Nephron (organoid): ENCODE data around the gene DHX35.

Source experiments
- H3K27ac Mint-ChIP-seq, 3 experiments: 2 replicates each; pipeline ENCODE4 v1.8.0; 2020; ENCODE audit warnings: mixed read lengths in 3 of 3, mild to moderate bottlenecking in 2 of 3, moderate library complexity in 1 of 3
- H3K27me3 Mint-ChIP-seq: 2 replicates; pipeline ENCODE4 v1.8.0; 2021; ENCODE audit warnings: low read depth, mild to moderate bottlenecking, moderate library complexity, mixed read lengths
- H3K36me3 Mint-ChIP-seq: 2 replicates; pipeline ENCODE4 v1.8.0; 2020; ENCODE audit warnings: low read depth, mixed read lengths
- H3K4me1 Mint-ChIP-seq: 2 replicates; pipeline ENCODE4 v1.8.0; 2020; ENCODE audit warnings: mixed read lengths
- H3K4me3 Mint-ChIP-seq, 3 experiments: 2 replicates each; pipeline ENCODE4 v1.8.0; 2020; ENCODE audit warnings: mild to moderate bottlenecking in 3 of 3, mixed read lengths in 3 of 3, moderate library complexity in 2 of 3
- H3K9me3 Mint-ChIP-seq: 2 replicates; pipeline ENCODE4 v1.8.0; 2020; ENCODE audit warnings: mixed read lengths
- TF ChIP-seq, protein P1 (sequence below), 3 experiments: fragments of 200-600 bp; sonication (generic); IDR thresholded peaks; one replicate each; pipeline ENCODE4 v1.5.0; 2021; ENCODE audit warnings: antibody characterized with exemption in 3 of 3; ENCODE audit not compliant: unreplicated experiment in 3 of 3

Gene DHX35

DNA sequence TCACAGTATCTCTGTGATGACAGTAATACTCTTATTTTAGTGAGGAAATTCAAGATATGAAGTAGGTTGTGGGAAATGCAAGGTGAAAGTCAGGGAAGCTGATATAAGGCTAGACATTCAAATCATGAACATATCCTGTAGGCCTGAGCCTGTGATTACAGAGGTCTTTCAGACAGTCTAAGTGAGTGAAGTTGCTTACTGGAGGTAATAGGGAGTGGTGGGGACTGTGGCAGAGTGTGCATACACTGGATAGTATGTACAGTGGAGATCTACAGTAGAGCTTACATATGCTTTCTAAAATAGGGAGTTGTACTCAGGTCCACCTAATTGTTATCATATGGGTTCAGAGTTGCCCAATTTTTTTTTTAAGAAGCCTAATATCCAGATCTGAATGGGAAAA lies 3.1 kb downstream of the DHX35 start:
- H3K27ac Mint-ChIP-seq: no peak overlapping the region
- no peaks in the 10 kb centered on the region for H3K27me3 Mint-ChIP-seq
- no peaks in the 10 kb centered on the region for H3K9me3 Mint-ChIP-seq
- peaks cover 15% of the 10 kb centered on the region for H3K4me1 Mint-ChIP-seq
- H3K36me3 Mint-ChIP-seq: peaks cover 9% of the 10 kb centered on the region
- peak overlapping the region in 2 of 3 experiments; percentile 12 to 56 for H3K4me3 Mint-ChIP-seq
- TF ChIP-seq, protein P1, sequence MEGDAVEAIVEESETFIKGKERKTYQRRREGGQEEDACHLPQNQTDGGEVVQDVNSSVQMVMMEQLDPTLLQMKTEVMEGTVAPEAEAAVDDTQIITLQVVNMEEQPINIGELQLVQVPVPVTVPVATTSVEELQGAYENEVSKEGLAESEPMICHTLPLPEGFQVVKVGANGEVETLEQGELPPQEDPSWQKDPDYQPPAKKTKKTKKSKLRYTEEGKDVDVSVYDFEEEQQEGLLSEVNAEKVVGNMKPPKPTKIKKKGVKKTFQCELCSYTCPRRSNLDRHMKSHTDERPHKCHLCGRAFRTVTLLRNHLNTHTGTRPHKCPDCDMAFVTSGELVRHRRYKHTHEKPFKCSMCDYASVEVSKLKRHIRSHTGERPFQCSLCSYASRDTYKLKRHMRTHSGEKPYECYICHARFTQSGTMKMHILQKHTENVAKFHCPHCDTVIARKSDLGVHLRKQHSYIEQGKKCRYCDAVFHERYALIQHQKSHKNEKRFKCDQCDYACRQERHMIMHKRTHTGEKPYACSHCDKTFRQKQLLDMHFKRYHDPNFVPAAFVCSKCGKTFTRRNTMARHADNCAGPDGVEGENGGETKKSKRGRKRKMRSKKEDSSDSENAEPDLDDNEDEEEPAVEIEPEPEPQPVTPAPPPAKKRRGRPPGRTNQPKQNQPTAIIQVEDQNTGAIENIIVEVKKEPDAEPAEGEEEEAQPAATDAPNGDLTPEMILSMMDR (IDR thresholded peaks at IDR 0.05; ENCODE audit: unreplicated experiment in 3 of 3): no peak

DNA sequence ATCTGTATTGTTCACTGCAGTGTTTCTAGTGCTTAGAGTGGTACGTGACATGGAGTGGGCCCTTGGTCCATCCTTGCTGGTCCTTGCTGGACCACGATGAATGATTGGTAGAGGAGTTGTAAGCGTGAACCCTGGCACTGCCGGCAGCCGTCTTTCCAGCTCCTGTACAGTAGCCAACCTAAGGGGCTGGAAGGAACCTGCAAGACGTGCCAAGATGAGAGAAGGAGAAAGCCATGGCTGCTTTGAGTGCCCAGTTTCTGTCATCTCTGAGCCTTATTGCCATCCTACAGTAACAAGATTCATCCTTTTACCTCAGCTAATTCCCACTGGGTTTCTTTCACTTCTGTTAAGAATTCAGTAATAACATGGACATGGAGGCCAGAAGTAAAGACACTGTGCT lies 5.9 kb downstream of the DHX35 start:
- no peak overlapping the region for H3K27ac Mint-ChIP-seq
- no peaks in the 10 kb centered on the region for H3K27me3 Mint-ChIP-seq
- H3K4me3 Mint-ChIP-seq: no peak overlapping the region
- TF ChIP-seq, protein P1 (IDR thresholded peaks at IDR 0.05; ENCODE audit: unreplicated experiment in 3 of 3): no peak
- H3K4me1 Mint-ChIP-seq: peaks cover 2% of the 10 kb centered on the region
- no peaks in the 10 kb centered on the region for H3K9me3 Mint-ChIP-seq
- peaks cover 28% of the 10 kb centered on the region for H3K36me3 Mint-ChIP-seq

DNA sequence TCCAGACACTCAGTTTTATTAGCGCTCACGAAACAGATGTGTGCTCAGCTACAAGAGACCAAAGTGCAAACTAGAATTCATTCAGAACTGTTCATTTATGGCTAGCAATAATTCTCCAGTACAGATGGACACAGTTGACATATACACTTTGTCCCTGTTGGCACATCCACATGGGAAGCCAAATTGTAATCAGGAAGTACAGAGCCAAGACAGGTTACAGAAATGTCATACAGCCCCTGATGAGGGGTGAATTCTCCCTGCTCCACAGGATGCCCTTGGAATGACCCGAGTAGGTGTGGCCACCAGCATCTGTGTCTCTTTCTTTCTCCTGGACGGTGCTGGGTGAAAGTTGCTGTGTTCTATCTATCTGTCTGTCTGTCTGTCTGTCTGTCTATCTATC lies 7.6 kb downstream of the DHX35 start:
- Mint-ChIP-seq H3K9me3 (no peaks in the 10 kb centered on the region), H3K4me1 (no peaks in the 10 kb centered on the region), H3K4me3 (no peak overlapping the region), H3K27ac (no peak overlapping the region), H3K27me3 (no peaks in the 10 kb centered on the region), H3K36me3 (peaks cover 34% of the 10 kb centered on the region)
- TF ChIP-seq, protein P1 (IDR thresholded peaks at IDR 0.05; ENCODE audit: unreplicated experiment in 3 of 3): no peak

DNA sequence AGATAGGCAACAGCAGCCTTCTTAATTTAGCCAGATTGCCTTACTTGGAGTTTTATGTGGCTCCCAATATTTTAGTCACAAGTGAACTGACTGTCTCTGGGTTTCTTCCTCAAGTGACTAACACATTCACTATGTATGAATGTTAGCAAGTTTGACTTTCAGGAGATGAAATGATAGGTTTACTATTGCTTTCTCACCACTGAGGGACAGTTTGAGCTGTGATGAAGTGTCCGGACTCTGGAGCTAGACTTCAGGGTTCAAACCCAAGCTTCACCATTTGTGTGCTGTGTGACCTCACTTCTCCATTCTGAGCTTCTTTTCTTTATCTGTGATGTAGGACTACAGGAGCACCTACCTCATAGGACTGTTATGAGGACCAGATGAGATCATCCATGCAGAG lies 8.2 kb downstream of the DHX35 start:
- Mint-ChIP-seq H3K27ac (no peak overlapping the region), H3K9me3 (no peaks in the 10 kb centered on the region), H3K36me3 (peaks cover 34% of the 10 kb centered on the region), H3K4me3 (no peak overlapping the region), H3K27me3 (no peaks in the 10 kb centered on the region), H3K4me1 (no peaks in the 10 kb centered on the region)
- TF ChIP-seq, protein P1 (IDR thresholded peaks at IDR 0.05; ENCODE audit: unreplicated experiment in 3 of 3): no peak

DNA sequence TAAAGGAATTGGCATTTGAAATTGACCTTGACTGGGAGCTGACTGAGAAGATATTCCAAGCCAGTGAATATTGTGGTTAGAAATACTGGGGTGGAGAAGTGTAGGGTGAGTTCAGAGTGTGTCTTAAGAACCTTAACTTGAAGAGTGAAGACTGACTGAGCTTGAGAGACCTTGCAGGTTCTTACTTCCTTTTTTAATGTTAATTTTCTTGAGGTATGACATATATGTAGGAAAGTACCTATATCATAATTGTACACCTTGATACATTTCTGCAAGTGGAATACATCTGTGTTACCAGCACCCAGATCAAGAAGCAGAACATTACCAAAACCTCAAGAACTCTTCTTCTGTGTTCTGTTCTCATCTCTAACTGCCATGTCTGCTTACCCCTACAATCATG lies 11.0 kb downstream of the DHX35 start:
- Mint-ChIP-seq H3K36me3 (peaks cover 34% of the 10 kb centered on the region), H3K4me3 (no peak overlapping the region)

DNA sequence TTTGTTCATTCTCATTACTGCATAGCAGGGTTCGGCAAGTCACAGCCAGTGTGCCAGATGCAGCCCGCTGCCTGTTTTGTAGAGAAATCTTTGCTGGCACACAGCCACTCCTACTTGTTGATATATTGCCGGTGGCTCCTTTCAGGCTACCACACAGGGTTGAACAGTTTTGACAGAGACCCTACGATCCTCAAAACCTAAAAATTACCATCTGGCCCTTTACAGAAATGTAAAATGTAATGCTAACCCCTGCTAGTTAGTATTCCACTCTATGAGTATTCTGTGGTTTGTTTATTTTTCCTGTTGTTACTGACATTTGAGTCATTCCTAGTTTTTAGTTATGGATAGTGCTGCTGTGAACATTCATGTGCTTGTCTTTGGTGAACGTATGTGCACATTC lies 11.5 kb downstream of the DHX35 start:
- H3K4me1 Mint-ChIP-seq: no peaks in the 10 kb centered on the region
- H3K27me3 Mint-ChIP-seq: no peaks in the 10 kb centered on the region
- H3K9me3 Mint-ChIP-seq: no peaks in the 10 kb centered on the region
- H3K27ac Mint-ChIP-seq: peak overlapping the region in 1 of 3 experiments; percentile 12
- TF ChIP-seq, protein P1 (IDR thresholded peaks at IDR 0.05; ENCODE audit: unreplicated experiment in 3 of 3): no peak
- H3K4me3 Mint-ChIP-seq: no peak overlapping the region
- peaks cover 34% of the 10 kb centered on the region for H3K36me3 Mint-ChIP-seq

More for the DNA sequence above, 11.0 kb downstream of the DHX35 start:
- TF ChIP-seq, protein P1 (IDR thresholded peaks at IDR 0.05; ENCODE audit: unreplicated experiment in 3 of 3): no peak
- Mint-ChIP-seq H3K4me1 (no peaks in the 10 kb centered on the region), H3K27ac (no peak overlapping the region), H3K27me3 (no peaks in the 10 kb centered on the region), H3K9me3 (no peaks in the 10 kb centered on the region)
